IPS-NIHi11 (cell line): ENCODE results near the gene PLSCR1.
"Not testable (repeated sequence)": the region's sequence is repeated elsewhere in the genome, so short reads cannot be mapped to it uniquely, and the experiment has no call there.

ENCODE experiments used
- DNase-seq: peaks from one replicate; pipeline ENCODE4 v3.0.0; 2012; ENCODE audit warnings: mixed read lengths, low spot score

PLSCR1 gene

DNA sequence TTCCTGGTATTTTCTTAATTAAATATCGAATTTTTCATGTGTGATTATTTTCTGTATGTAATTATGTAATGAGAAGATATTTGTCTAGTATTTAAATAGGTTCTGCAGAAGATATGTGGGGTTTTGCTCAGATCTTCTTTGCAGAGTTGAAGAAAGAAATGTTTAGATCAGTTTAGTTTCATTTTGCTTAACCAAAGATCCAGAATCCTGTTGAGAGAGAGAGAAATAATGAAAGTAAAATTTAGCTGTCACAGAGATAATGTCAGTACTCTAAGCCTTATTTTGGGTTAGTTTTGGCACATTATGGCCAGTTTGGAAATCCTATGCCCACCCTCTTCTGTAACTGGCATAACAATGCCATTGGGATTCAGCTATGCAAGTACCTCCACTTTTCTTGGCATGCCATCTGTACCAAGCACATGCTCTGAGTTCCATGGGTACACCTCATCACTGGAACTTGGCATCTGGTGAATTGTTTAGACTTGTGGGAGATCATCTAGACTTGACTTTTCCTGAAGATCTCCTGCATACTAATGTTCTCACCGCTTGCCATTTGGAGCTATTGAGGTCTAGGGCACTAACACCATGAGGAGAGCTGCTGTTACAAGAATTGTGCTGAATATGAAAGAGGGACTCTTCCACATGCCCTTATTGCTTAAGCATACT lies 30.9 kb downstream of the PLSCR1 start:
- DNase-seq = no peak

- no peak for DNase-seq
Observed at GRCh38 chr3:146511402-146512134, 32.8 kb downstream of the PLSCR1 start.

DNA sequence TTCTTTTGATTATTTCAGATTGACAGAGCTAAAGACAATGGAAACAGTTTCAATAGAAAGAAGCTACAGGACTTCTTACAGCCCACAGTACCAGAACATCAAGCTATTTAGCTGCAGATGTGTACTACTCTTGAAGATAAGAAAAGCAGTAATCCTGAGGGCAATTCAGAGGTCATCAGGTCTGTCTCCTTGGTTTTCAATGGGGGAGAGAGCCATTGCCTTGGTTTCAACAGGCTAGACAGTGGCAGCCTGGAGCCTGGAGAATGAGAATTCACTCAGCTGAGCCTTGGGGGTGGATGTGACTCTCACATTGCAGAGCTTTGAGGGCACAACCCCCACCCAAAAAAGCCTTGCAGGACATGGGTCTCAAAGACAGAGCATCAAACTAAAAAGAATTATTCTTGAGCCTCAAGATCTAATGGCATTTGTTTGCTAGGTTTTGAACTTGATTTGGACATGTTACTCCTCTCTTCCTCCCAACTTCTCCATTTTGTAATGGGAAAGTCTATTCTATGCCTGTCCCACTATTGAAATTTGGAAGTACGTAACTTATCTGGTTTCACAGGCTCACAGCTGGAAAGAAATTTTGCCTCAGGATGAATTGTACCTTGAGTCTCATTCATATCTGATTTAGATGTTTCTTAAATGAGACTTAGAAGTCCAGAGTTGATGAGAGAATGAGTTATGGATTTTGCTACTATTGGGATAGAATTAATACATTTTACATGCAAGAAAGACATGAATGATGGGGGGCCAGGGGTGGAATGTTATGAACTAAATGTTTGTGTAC lies 36.9 kb downstream of the PLSCR1 start:
- DNase-seq = no peak

- no peak for DNase-seq
Observed at GRCh38 chr3:146505516-146505915, 38.9 kb downstream of the PLSCR1 start.

DNA sequence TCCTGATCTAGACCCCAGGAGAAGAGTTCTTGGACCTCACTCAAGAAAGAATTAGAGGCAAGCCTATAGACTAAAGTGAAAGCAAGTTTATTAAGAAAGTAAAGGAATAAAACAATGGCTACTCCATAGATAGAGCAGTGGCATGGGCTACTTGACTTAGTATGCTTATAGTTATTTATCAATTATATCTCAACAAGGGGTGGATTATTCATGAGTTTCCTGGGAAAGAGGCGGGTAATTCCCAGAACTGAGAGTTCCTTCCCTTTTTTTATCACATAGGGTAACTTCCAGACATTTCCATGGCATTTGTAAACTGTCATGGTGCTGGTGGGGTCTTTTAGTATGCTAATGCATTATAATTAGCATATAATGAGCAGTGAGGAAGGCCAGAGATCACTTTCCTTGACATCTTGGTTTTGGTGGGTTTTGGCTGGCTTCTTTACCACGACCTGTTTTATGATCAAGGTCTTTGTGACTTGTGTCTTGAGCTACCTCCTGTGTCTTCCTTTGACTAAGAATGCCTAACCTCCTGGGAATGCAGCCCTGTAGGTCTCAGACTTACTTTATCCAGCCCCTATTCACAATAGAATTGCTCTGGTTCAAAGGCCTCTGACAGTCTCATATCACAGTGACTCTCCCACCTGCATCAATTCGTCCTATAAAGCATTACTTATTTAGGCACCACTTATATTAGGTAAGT lies 39.8 kb downstream of the PLSCR1 start:
- no peak for DNase-seq

DNA sequence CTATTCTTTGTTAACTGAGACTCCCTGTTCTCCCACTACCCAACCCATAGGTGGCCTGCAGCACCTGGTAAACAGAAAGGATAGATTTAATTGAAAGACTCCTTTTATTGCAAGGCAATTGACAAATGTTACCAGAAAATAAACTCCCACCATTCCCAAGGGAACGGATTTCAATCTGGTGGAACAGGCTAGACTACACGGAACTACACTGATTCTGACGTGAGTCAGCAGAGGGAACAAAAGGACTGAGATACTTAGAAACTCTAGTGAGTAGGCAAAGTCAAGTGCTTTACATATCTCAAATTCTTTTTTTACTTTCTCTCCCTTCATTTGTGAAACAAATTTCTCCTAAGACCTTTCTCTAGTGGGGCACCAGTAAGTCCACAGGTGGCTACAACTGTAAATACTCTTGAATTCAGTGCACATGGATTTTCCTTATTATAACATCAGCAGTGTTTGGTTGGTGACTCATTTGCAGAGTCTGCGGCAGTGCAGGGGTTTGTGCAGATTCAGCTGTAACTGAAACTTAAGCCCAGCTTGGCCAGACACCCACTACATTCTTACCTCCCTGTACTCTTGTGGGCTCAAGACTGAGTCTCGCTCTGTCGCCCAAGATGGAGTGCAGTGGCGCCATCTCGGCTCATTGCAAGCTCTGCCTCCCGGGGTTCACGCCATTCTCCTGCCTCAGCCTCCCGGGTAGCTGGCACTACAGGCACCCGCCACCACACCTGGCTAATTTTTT lies 40.8 kb downstream of the PLSCR1 start:
- no peak for DNase-seq

- DNase-seq = no peak
Observed at GRCh38 chr3:146502887-146503460, 41.4 kb downstream of the PLSCR1 start.

DNA sequence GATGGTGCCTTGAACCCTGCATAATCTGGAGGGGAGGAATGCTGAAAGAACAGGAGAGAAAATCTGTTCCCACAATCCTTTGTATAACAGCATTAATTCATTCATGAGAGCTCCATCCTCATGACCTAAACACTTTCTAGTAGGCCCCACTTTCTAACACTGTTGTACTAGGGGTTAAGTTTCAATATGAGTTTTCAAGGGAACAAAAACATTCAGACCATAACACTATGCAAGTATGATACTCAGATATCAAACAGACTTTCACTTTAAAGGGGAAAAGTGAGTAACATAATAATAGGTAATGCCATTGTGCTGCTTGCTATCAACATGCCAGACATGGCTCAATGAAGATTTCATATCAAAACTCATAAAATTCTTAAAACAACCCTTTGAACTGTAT lies 42.7 kb downstream of the PLSCR1 start:
- no peak for DNase-seq

DNA sequence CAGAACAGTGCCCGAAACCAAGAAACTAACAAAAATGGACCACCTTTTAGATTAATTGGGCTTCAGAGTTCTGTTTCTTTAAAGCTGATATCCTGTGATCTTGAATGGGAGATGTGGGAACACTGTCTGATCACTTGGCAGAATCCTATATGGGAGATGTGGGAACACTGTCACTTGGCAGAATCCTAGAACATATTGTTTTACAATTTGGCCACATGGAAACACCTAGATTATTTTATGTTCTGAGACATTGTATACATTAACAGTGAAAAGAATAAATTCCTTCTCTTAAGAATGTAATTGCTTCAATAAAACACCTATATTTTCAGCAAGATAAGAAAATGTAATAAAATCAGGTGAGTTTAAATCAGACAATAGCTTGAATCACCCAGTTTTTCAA lies 44.7 kb downstream of the PLSCR1 start:
- no peak for DNase-seq

GRCh38 chr3:146498002-146498736 lies 46.2 kb downstream of the PLSCR1 start:
- no peak for DNase-seq

- not testable (repeated sequence) for DNase-seq
Observed at GRCh38 chr3:146497145-146497843, 47.1 kb downstream of the PLSCR1 start.

DNA sequence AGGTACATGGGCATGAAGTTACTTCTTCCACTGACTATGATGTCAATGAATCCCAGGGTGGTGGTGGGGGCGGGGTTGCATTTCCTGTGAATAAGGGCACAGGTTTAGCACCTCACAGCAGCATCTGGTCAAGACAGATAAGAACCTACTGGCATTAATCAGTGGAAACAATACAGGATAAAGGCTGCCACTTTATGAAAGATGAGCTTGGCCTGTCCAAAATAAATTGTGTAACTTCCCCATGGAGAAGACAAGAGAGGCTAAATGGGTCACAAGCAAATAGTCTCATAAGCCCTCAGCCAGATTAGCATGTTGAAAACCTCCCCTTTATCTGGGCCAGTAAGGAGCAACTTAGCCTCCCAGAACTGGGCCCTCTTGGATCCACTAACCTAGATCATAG lies 47.7 kb downstream of the PLSCR1 start:
- no peak for DNase-seq

GRCh38 chr3:146496251-146496650 lies 48.2 kb downstream of the PLSCR1 start:
- no peak for DNase-seq

DNA sequence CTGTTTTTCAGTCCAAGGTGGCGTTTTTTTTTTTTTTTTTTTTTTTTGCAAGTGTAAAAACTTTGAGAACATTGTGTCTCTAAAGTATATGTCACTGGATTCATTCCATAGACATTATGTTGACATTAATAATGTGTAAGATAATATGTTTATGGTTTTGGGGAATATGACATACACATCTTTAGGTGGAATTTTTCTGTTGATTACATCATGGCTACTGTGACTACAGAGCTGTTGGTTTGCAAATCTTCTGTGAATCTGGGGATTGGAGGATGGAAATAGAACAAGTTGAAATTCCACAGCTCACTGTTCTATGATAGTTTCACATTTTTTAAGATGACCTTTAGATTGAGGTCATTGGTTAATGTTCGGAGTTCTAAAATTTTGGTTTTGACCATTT lies 50.6 kb downstream of the PLSCR1 start:
- DNase-seq = no peak

DNA sequence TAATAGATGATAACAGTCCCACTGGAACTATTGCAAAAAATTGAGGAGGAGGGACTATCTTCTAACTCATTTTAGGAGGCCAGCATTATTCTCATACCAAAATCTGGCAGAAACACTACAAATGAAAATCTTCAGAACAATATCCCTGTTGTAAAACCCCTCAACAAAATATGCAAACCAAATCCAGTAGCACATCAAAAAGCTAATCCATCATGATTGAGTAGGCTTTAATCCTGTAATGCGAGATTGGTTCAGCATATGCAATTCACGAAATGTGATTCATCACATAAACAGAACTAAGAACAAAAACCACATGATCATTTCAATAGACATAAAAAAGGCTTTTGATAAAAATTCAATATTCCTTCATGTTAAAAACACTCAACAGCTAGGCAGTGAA lies 51.2 kb downstream of the PLSCR1 start:
- DNase-seq = no peak

- no peak for DNase-seq
Observed at GRCh38 chr3:146491303-146491702, 53.1 kb downstream of the PLSCR1 start.

DNA sequence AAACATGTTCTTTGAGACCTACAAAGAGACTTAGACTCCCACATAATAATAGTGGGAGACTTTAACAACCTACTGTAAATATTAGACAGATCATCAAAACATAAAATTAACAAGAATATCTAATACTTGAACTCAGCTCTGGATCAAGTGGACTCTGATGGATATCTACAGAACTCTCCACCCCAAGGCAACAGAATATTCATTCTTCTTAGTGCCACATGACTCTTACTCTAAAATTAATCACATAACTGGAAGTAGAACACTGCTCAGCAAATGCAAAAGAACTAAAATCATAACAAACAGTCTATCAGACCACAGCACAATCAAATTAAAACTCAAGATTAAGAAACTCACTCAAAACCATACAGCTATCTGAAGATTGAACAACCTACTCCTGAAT lies 59.1 kb downstream of the PLSCR1 start:
- no peak for DNase-seq

GRCh38 chr3:146476094-146476740 lies 68.2 kb downstream of the PLSCR1 start:
- no peak for DNase-seq

GRCh38 chr3:146474976-146475375 lies 69.4 kb downstream of the PLSCR1 start:
- DNase-seq = not testable (repeated sequence)
